SK-N-SH (cell line): ENCODE data around the gene ENTREP3. TPM values are rescaled to one million over a fixed set of nuclear protein-coding genes. Genes with fewer than 3 reads are reported as not detected.

Experiments
- CTCF ChIA-PET: fragments of 300-600, 350-600 bp; formaldehyde crosslinking; extraction: SDS; loops from one replicate; lab custom pipeline; 2021; lab: Yijun Ruan, JAX
- POLR2A ChIA-PET: fragments of 350-600 bp; sonication (Branson Sonifier 250); formaldehyde crosslinking; extraction: SDS; loops from one replicate; lab custom pipeline; 2020; ENCODE audit warnings: antibody characterized with exemption, inconsistent platforms; lab: Yijun Ruan, JAX
- DNase-seq: peaks from one replicate; pipeline ENCODE4 v3.0.0; 2012
- H2AFZ ChIP-seq: fragments of 200-600 bp; sonication (generic); 2 replicates; pipeline ENCODE4 v1.8.1; 2016; ENCODE audit warnings: antibody characterized with exemption, mild to moderate bottlenecking, low read depth
- H3F3A ChIP-seq: fragments of 200-600 bp; sonication (generic); replicated peaks from 2 replicates; pipeline ENCODE3; 2016; ENCODE audit warnings: antibody characterized with exemption, mild to moderate bottlenecking; ENCODE audit not compliant: insufficient read depth
- H3K27ac ChIP-seq, 2 experiments: fragments of 200-500 bp in 1 of 2; fragments of 200-600 bp in 1 of 2; sonication (Bioruptor generic) in 1 of 2; sonication (generic), shearing (Covaris generic) in 1 of 2; 2 replicates each; pipeline versions ENCODE4 v1.5.1 to v1.6.1; 2014 to 2016; ENCODE audit warnings: low read depth in 2 of 2, inconsistent platforms in 1 of 2, low read length in 1 of 2, mild to moderate bottlenecking in 1 of 2, mixed read lengths in 1 of 2
- H3K27me3 ChIP-seq: fragments of 200-600 bp; sonication (generic), shearing (Covaris generic); 2 replicates; pipeline ENCODE4 v1.6.1; 2016; ENCODE audit warnings: mixed run types; ENCODE audit not compliant: insufficient read depth
- H3K36me3 ChIP-seq, 2 experiments: fragments of 200-500 bp in 1 of 2; fragments of 200-600 bp in 1 of 2; sonication (Bioruptor generic) in 1 of 2; sonication (generic) in 1 of 2; replicated peaks in 1 of 2; 2 replicates each; pipeline versions ENCODE3 to v1.5.1; 2014 to 2016; ENCODE audit warnings: low read length in 1 of 2, mild to moderate bottlenecking in 1 of 2; ENCODE audit not compliant: insufficient read depth in 2 of 2, control insufficient read depth in 1 of 2
- H3K4me1 ChIP-seq, 2 experiments: fragments of 200-500 bp in 1 of 2; fragments of 200-600 bp in 1 of 2; sonication (Bioruptor generic) in 1 of 2; sonication (generic), shearing (Covaris generic) in 1 of 2; 2 replicates each; pipeline versions ENCODE4 v1.5.1 to v1.6.1; 2014 to 2016; ENCODE audit warnings: low read depth in 1 of 2, low read length in 1 of 2, mixed run types in 1 of 2; ENCODE audit not compliant: insufficient read depth in 2 of 2, control insufficient read depth in 1 of 2
- H3K4me2 ChIP-seq: fragments of 200-600 bp; sonication (generic), shearing (Covaris generic); 2 replicates; pipeline ENCODE4 v1.6.1; 2017; ENCODE audit warnings: mixed run types
- H3K4me3 ChIP-seq, 2 experiments: fragments of 200-500 bp in 1 of 2; fragments of 200-600 bp in 1 of 2; sonication (Bioruptor generic) in 1 of 2; sonication (generic), shearing (Covaris generic) in 1 of 2; 2 replicates each; pipeline versions ENCODE4 v1.5.1 to v1.8.1; 2014 to 2016; ENCODE audit warnings: low read depth in 2 of 2, inconsistent platforms in 1 of 2, low read length in 1 of 2, mild to moderate bottlenecking in 1 of 2, mixed read lengths in 1 of 2, moderate library complexity in 1 of 2
- H3K79me2 ChIP-seq: fragments of 200-600 bp; sonication (generic); 2 replicates; pipeline ENCODE4 v1.8.1; 2017; ENCODE audit warnings: mild to moderate bottlenecking; ENCODE audit not compliant: insufficient read depth
- H3K9ac ChIP-seq: fragments of 200-600 bp; sonication (generic); 2 replicates; pipeline ENCODE4 v1.6.1; 2017; ENCODE audit warnings: mixed run types
- H3K9me2 ChIP-seq: fragments of 200-600 bp; sonication (generic); 2 replicates; pipeline ENCODE4 v1.6.1; 2017; ENCODE audit warnings: mixed run types
- H3K9me3 ChIP-seq: fragments of 200-600 bp; sonication (generic); 2 replicates; pipeline ENCODE4 v1.6.1; 2017; ENCODE audit warnings: mixed run types, mild to moderate bottlenecking, moderate library complexity
- H4K20me1 ChIP-seq: fragments of 200-600 bp; sonication (generic); 2 replicates; pipeline ENCODE4 v1.6.1; 2017; ENCODE audit warnings: mild to moderate bottlenecking, mixed run types; ENCODE audit not compliant: insufficient read depth
- CHD2 ChIP-seq: fragments of 150-350 bp; IDR thresholded peaks from 2 replicates; pipeline ENCODE4 v1.6.1; 2018; ENCODE audit warnings: low read length; ENCODE audit not compliant: partially characterized antibody
- CTCF ChIP-seq: fragments of 200-600 bp; sonication (generic); IDR thresholded peaks from 2 replicates; pipeline ENCODE4 v1.6.1; 2017; ENCODE audit warnings: antibody characterized with exemption, mild to moderate bottlenecking, moderate library complexity
- EZH2phosphoT487 ChIP-seq: fragments of 200-600 bp; sonication (generic); IDR thresholded peaks from 2 replicates; pipeline ENCODE4 v1.6.1; 2017; ENCODE audit warnings: low read depth, mixed run types, mild to moderate bottlenecking, antibody characterized with exemption, moderate library complexity, borderline replicate concordance
- FOXM1 ChIP-seq: IDR thresholded peaks from 2 replicates; pipeline ENCODE4 v1.4.0; 2012; ENCODE audit warnings: low read depth, mild to moderate bottlenecking
- GABPA ChIP-seq: IDR thresholded peaks from 2 replicates; pipeline ENCODE4 v1.4.0; 2012; ENCODE audit warnings: low read depth, mild to moderate bottlenecking
- IRF3 ChIP-seq: fragments of 150-350 bp; IDR thresholded peaks from 2 replicates; pipeline ENCODE4 v1.6.1; 2016; ENCODE audit warnings: mild to moderate bottlenecking, low read depth, low read length
- MAX ChIP-seq: IDR thresholded peaks from 2 replicates; pipeline ENCODE4 v1.4.0; 2012; ENCODE audit warnings: low read depth
- MXI1 ChIP-seq: IDR thresholded peaks from 2 replicates; pipeline ENCODE4 v1.6.1; 2012; ENCODE audit warnings: mild to moderate bottlenecking, low read depth, low read length, improper control_type of control experiment
- NFIC ChIP-seq: IDR thresholded peaks from 2 replicates; pipeline ENCODE4 v1.4.0; 2012; ENCODE audit warnings: borderline replicate concordance
- NRF1 ChIP-seq: IDR thresholded peaks from 2 replicates; pipeline ENCODE4 v1.6.1; 2012; ENCODE audit warnings: low read depth, mild to moderate bottlenecking, low read length
- POLR2AphosphoS5 ChIP-seq: IDR thresholded peaks from 2 replicates; pipeline ENCODE4 v1.6.1; 2012; ENCODE audit warnings: low read depth, low read length
- RCOR1 ChIP-seq: fragments of 150-350 bp; IDR thresholded peaks from 2 replicates; pipeline ENCODE4 v1.6.1; 2017; ENCODE audit warnings: antibody characterized with exemption, low read length
- REST ChIP-seq: IDR thresholded peaks from 2 replicates; pipeline ENCODE4 v1.6.1; 2012; ENCODE audit warnings: mild to moderate bottlenecking, low read depth, low read length, moderate library complexity
- RFX5 ChIP-seq: IDR thresholded peaks from 2 replicates; pipeline ENCODE4 v1.6.1; 2012; ENCODE audit warnings: mild to moderate bottlenecking, improper control_type of control experiment, low read length
- SIN3A ChIP-seq: IDR thresholded peaks from 2 replicates; pipeline ENCODE4 v1.6.1; 2012; ENCODE audit warnings: low read depth, mild to moderate bottlenecking, low read length, moderate library complexity, borderline replicate concordance
- SMC3 ChIP-seq: IDR thresholded peaks from 2 replicates; pipeline ENCODE4 v1.6.1; 2012; ENCODE audit warnings: low read depth, low read length, improper control_type of control experiment
- TAF1 ChIP-seq: IDR thresholded peaks from 2 replicates; pipeline ENCODE4 v1.6.1; 2012; ENCODE audit warnings: low read depth, mild to moderate bottlenecking, low read length, moderate library complexity, borderline replicate concordance
- USF2 ChIP-seq: fragments of 150-350 bp; IDR thresholded peaks from 2 replicates; pipeline ENCODE4 v1.6.1; 2017; ENCODE audit warnings: antibody characterized with exemption, low read length, low read depth, borderline replicate concordance
- WGBS: methylation state at CpG from one replicate; pipeline ENCODE4 v1.1.6; 2017; ENCODE audit warnings: low lambda C conversion rate; 5-methylcytosine and 5-hydroxymethylcytosine counted together
- polyA plus RNA-seq, 3 experiments: library from polyadenylated mRNA; depleted of rRNA; stranded (reverse); fragments of >200 nt; gene quantifications; 2 replicates each; pipeline ENCODE4 v1.2.3, GENCODE V29; 2012

The ENTREP3 gene
- polyA plus RNA-seq, 1 of the 3 experiments (the other 2 are of a cell fraction), result 30.6 TPM

- Histone ChIP-seq H3F3A (peaks cover 40% of the 10 kb centered on the region), H3K79me2 (peaks cover 23% of the 10 kb centered on the region), H3K4me2 (peak overlapping the region; percentile 100), H3K27me3 (no peaks in the 10 kb centered on the region), H2AFZ (no peak overlapping the region), H3K36me3 (peaks cover 14 to 27% of the 10 kb centered on the region in 2 experiments), H3K9me2 (no peaks in the 10 kb centered on the region), H3K4me3 (peak overlapping the region; percentile 79 to 82), H3K9ac (peak overlapping the region; percentile 77), H3K9me3 (no peaks in the 10 kb centered on the region), H3K27ac (peak overlapping the region in 1 of 2 experiments; percentile 93; a peak in 2 of 4 replicates), H3K4me1 (peaks cover 0 to 20% of the 10 kb centered on the region in 2 experiments; a peak in 1 of 4 replicates), H4K20me1 (no peaks in the 10 kb centered on the region)
- ChIA-PET POLR2A (interaction anchor here (0.9 to 2.4 kb wide), 3 partner anchors 8 to 19 kb away, joined by 4 to 7 read pairs (median 4); partner anchors contain the start of gene CLK2), CTCF (interaction anchor here (0.9 to 13.3 kb wide), 6 partner anchors 10 to 812 kb away, joined by 3 to 184 read pairs (median 7); partner anchors contain the start of genes CLK2 and RUSC1)
- TF ChIP-seq CHD2 (no peak), NRF1 (no peak), TAF1 (no peak), POLR2AphosphoS5 (no peak), MXI1 (no peak), FOXM1 (no peak), IRF3 (no peak), GABPA (no peak), MAX (no peak), REST (no peak), EZH2phosphoT487 (no peak), USF2 (no peak), SIN3A (no peak), RCOR1 (no peak), NFIC (no peak), SMC3 (no peak), RFX5 (no peak), CTCF (no peak)
- no peak for DNase-seq
- WGBS, result 0% methylated on average over 1 of the region's 12 CpGs
Observed at GRCh38 chr1:155254228-155254713, 1.0 kb downstream of the ENTREP3 start.
